NCI-H1417 treated with DMSO at 0.1 percent for 48 hours (cell line): Measurements from ENCODE around the gene GSTM4.
"Not testable (repeated sequence)": the region's sequence is repeated elsewhere in the genome, so short reads cannot be mapped to it uniquely, and the experiment has no call there.

Experiments
- DNase-seq: peaks from one replicate; lab custom pipeline; 2025; lab: John Stamatoyannopoulos, UW

Gene GSTM4

DNA sequence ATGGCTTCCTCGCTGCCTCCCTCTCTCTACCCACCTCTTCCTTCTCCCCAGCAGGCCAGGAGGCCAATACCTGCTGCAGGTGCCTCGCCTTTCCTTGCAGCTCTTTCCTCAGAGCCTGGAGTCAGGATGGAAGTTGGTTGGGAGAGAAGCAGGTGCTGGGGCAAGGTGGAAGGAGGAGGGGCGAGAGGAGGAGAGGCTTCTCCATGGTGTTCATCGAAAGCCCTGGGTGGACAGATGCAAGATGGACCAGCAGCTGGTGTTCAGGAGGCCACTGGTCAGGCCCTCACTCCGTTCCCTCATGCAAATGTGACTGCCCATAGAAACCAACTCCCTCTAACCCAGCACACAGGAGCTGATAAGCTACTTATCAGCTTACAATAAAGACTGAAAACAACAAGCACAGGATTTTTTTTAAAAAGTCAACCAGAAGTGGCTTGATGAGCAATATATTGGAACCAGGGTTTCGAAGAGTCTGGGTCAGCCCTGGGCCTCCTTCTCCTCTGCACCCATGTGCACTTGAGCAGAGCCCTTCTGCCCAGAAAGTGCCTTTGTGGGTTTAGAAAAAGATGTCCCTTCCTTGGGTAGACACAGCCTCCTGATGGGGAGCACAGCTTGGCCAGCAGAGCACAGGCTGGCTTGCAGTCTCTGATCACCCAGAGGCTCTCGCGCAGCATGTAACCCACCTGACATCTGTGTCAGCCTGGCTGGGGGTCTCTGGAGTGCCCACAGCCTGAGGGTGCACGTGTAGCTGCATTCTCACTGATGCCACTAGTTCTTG is 16.6 kb upstream of the GSTM4 start:
- no peak for DNase-seq

DNA sequence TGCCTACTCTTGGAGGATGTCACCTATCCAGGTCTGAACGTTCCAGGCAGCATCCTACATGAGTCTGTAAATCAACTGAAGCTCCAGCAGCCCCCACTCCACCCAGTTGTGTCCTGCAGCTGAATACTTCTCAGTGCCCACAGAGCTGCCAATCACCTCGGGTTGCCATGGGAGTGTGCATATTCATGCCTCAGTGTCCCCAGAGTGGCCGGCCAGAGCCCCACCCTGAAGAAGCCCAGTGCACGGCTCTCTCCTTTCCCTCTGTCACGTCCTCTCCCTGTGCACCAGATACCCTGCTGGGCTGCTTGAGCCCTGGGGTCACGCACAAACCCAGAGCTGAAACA is 16.1 kb upstream of the GSTM4 start:
- no peak for DNase-seq

DNA sequence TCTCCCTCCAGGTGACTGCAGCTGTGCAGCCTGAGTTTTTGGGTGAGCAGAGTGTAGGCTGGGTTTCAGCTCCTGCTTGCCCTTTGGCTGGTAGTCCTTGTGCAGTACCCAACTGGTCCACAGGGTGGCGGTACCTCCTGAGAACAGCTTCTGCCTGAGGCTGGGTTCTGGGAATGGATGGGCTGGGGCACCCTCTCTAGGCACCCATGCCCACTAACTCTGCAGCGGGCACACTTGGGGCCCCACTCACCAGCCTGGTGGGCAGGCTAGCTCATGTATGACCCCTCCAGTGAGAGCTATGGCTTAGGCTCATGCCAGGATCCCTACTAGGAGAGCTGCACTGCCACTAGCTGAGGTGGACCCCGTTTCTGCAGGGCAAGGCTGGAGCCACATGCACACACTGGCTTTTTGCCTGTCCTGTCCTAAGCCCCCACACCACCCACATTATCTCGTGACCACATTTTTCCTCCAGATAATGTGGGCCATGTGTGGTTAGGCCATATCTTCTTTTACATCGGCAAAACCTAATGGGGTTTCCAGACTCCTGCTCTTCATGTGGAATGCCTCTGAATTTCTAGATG is 15.5 kb upstream of the GSTM4 start:
- DNase-seq, result no peak

DNA sequence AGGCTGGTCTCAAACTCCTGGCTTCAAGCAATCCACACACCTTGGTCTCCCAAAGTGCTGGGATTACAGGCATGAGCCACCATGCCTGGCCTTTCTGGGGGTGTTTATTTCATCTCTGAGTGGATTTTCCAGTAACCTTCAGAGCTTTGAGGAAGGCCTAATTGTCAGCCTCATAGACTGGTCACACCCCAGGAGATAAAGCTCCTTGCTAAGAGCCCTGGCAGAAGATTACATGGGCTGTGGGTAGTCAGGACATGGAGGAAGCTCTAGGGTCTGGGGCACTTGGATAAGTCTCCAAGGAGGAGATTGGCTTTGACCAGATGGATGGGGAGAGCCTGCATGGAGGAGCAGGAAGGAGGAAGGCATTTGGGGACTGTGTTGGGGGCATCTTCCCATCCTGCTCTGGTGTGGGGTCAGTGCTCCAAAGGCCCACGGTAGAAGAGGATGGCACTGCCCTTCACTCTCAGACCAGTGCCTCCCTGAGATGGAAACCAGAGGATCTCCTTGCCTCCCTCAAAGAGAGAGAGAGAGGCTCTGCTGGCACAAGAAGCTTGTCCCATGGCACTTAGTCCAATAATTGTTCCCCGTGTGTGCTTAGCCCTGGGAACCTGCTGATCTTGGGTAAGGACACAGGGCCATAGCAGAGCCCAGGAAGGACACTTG is 14.7 kb upstream of the GSTM4 start:
- DNase-seq, result no peak

DNA sequence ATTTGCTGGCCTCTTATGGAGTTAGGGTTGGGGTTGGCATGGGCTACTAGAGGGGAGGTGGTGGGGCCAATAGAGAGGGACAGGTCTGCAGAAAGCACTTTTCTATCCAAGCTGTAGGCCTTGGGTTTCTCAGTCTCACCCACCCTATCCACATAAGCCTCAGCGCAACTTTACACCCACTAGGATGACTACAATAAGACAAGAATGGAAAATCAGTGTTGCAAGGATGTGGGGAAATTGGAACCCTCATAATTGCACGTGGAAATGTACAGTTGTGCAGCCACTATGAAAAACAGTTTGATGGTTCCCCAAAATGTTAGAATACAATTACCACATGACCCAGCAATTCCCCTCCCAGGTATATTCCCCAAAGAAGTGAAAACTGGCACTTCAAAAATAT is 14.0 kb upstream of the GSTM4 start:
- no peak for DNase-seq

DNA sequence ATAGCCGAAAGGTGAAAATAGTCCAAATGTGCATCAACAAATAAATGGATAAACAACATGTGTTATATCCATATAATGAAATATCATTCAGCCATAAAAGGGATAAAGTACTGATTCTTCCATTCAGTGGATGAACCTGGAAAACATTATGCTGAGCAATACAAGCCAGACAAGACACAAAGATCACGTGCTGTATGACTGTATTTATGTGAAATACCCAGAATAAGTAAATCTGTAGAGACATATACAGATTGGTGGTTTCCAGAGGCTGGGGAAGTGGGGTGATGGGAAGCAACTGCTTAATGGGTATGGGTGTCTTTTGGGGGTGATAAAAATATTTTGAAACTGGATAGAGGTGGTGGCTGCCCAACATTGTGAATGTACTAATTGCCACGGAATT is 13.3 kb upstream of the GSTM4 start:
- no peak for DNase-seq

DNA sequence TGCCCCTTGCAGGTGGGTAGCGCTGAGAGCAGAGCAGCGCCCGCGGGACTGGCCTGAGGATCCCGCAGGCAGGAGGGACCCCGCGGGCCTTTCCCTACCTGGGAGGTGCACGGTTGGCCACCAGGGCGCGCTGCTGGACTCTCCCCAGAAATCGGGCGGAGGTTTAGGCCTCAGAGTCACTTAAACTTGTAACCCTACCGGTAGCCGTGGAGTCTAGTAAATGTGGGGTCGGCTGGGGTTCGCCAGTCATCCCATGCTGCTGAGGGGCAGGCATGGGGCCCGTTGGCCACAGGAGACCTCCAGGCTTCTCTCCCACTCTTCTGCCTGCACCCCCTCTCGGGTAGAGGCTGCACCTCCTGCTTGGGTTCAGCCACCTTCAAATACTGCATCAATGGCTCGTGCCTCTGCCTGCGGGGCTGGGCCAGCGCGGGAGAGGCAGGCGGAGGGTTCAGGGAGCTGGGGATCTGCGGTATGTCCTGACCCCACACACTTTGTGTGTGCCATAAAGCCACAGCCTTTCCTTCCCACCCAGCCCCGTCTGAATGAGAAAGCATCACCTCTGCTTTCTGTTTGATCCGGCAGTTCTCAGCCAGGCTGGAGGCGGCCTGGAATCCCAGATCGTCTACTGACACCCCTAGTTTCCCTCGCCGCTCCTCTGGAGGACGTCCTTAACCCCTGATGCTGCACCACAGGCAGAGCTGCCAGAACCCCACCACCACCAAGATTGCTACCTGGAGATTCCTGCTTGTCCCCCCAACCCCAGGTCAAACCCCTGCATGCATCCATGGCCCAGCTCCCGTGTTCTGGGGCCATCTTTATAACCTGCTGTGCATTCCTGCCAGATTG is 12.3 kb upstream of the GSTM4 start:
- DNase-seq, result no peak

DNA sequence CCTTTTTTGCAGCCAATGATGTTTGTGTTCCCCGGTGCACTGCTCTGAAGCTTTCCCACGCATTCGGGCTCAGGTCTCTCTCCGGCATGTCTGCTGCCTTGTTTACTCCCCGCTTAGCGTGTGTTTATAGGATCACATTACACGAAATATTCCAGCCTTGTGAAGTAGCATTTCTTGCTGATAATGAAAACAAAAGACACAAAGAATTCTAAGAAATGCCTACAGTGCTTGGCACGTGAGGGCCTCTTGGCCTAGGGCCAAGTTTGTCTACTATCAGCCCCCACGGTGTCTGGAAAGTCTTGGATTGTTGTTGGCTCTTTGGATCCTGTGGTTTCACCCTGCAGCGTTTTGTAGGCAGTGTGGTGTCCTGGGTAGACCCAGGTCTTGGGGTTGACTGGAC is 11.2 kb upstream of the GSTM4 start:
- no peak for DNase-seq

DNA sequence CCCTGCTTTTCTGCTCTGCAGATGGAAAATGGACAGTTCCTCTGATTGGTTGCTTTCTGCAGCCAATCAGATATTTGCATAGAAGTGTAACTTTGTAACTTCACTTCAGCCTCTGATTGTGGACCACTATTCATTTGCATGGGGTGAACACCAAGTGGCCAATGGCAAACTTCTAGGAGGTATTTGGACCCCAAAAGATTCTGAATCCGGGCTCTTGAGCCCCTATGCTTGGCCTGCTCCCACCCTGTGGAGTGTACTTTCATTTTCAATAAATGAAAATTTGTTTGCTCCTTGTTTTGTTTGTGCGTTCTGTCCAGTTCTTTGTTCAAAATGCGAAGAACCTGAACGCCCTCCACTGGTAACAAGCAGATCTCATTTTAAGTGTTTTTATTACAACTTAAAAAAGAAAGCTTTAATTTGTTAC is 6.4 kb upstream of the GSTM4 start:
- DNase-seq, result no peak

DNA sequence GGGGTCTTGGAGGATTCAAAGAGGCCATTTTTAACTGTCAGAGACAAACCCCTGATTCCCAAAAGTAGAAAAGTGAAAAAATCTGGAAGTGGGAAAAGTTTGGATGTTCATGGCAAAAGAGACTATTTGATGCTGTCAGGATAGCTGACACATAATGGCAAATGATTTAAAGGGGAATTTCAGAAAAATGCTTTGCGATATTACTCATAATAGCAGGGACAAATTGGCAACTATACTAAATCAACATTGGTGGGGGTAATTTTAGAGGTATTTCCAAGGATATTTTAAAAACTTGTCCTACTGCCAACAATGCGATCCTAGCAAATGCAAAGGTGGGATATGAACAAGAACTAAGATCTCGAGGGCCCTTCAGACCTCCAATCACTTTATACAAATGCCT is 5.3 kb upstream of the GSTM4 start:
- DNase-seq, result no peak

DNA sequence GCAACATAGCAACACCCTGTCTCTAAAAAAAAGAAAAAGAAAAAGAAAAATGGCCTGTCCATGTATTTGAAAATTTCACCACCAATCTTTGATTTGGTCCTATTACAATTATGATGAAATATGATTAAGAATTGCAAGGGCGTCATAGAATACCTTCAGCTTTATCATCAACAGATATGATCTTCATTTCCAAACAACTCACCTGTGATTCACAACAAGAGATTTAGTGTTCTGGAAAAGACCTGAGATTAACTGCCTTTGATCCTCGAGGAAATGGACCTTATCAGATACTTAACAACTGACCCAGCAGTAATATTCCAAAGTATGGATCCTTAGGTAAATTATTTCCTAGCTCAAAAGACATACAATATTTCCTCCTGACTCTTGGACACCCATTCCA is 3.5 kb upstream of the GSTM4 start:
- DNase-seq, result no peak

DNA sequence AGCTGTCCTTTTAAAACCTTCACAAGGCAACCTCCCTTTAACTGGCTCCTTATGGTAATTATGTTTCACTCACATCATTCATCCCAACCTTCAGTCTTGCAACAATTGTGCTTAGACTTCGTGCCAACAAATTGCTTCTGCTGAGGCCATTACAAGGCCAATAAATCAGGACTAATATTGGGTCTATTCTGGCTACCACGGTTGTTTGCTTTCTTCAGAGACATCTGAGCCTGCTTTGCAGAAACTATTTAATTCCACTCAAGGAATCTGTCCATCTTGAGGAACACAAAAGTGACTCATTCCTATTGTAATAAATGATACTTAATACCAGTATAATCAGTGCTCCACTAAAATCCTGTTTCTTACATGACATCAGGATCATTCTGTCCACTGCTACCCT is 2.6 kb upstream of the GSTM4 start:
- no peak for DNase-seq

DNA sequence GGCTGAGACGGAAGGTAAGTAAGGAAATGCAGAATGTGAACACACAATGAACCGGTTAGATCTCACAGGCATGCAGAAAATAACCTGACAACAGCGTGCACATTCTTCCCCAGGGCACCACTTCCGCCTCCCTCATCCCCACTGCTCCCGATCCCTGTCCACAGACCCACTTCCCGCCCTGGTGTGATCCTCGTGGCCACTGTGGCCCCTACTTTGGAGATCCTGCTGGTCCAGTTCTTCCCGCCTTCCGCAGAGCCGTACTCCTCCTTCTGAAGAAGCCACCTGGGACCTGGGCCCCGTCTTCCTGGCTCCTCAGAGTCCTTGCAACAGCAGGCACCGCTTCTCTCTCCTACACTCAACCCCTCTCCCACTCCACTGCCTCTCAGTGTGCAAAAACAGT is 1.4 kb upstream of the GSTM4 start:
- DNase-seq, result no peak

DNA sequence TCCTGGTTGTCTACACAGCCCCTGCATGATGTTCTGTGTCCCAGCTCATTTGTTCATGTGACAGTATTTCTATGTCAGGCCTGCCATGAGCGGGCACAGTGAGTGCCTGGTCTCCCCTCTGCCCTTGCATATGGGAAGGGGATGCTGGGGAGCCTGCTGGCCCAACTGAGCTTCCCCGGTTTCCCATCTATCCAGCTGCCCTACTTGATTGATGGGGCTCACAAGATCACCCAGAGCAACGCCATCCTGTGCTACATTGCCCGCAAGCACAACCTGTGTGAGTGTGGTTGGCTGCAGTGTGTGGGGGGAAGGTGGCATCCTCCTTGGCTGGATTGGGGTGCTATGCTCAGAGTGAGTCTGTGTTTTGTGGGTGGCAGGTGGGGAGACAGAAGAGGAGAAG is 1.5 kb downstream of the GSTM4 start:
- no peak for DNase-seq

DNA sequence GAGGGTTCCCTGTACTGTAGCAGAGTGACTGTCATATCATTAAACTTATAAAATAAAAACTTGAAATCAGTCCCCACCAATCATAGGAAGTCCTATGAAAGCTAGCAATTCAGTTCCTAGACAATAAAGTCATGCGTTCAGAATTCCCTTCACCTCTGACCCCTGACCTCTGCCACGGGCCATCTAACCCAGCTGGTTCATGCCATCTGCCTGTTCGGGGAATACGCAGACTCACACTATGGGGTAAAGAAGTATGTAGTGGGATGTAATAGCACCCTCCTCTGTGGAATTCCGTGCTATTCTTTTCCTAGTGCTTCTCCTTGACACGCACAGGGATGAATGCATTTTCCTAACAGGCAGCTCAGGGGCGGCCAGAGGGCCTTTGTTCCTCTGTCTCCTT is 2.1 kb downstream of the GSTM4 start:
- DNase-seq, result no peak

DNA sequence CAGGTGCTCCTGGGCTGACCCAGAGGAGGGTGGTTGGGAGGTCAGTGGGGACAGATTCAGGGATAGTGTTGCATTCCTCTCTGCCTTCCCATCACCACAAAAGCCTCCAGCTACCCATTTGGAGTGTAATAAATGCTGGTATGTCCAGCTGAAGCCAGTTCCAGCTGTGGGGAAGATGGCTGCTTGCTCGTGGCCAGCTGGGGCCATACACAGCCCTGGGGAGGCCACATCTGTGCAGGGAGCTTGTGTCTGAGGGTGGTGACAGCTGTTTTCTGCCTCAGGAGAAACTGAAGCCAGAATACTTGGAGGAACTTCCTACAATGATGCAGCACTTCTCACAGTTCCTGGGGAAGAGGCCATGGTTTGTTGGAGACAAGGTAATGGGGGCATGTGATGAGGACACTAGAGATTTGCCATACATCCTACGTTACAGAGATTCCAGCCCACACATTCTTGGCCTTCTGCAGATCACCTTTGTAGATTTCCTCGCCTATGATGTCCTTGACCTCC is 2.7 kb downstream of the GSTM4 start:
- no peak for DNase-seq

DNA sequence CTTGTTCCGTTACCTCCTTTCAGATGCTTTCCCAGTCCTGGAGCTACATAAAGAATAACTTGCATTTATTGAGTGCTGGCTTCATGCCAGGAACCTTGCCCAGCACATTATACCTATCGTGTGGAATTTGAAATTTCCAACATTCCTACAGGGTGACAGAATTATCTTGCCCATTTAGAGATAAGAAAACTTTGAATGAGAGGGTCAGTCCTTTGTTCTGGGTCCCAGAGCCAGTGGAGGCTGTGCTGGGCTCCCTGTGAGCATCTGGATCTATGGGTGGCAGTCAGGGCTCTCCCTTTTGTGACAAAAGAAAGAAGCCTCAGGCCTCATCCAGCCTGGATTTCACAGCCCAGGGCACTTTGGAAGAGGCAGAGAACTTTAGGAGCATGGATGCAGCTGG is 3.2 kb downstream of the GSTM4 start:
- DNase-seq, result no peak

DNA sequence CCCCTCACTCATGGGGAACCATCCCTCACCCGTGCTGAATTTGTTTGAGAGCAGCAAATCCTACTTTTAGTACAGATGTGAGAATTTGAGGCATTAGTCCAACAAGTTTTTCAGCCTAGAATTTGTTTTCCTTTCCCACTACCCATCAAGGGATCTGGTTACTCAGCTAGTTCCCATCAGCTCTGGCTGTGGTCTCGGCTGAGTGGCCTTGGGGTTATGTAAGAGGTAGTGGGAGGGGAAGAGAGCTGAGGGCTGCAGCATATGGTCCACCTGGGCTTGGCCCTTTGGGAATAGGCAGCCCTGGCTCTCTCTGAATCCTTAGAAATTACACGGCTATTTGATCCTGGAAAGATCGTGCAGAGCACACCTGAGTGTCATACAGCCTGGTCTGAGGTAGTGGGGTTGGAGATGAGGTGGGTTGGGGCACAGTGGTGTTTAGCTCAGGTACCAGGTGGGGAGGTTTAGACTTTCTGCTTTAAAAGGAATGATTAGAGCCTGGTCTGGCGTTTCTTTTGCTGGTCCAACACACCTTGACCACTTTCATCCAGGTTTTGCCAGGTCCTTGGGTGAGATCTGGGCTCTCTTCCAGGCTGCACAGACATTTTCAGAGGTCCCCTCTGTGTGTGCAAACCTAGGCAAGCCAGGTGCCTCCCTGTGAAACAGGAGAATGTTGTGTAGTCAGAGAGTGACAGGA is 4.2 kb downstream of the GSTM4 start:
- DNase-seq, result no peak

DNA sequence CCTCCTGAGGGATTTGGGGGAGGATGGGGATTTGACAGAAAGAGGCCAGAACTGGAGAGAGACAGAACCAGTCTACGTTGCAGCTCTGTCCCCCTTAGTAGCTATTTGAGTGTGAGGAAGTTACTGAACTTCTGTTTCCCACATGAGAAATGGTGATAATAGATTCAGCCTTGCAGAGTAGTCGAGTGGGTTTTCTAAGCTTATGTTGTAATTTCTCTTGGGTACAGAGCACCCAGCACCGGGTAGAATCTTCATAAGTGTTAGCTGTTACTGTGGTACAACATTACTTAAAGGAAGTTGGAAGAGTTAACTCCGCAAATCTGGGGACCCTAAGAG is 4.8 kb downstream of the GSTM4 start:
- DNase-seq, result not testable (repeated sequence)

DNA sequence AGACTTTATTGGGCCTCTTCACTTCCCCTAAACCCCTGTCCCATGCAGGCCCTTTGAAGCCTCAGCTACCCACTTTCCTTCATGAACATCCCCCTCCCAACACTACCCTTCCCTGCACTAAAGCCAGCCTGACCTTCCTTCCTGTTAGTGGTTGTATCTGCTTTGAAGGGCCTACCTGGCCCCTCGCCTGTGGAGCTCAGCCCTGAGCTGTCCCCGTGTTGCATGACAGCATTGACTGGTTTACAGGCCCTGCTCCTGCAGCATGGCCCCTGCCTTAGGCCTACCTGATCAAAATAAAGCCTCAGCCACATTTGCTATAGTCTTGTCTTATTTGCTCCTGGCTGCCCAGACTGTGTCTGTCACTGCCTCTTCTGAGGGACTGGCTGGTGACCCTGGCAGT is 5.5 kb downstream of the GSTM4 start:
- DNase-seq, result no peak

DNA sequence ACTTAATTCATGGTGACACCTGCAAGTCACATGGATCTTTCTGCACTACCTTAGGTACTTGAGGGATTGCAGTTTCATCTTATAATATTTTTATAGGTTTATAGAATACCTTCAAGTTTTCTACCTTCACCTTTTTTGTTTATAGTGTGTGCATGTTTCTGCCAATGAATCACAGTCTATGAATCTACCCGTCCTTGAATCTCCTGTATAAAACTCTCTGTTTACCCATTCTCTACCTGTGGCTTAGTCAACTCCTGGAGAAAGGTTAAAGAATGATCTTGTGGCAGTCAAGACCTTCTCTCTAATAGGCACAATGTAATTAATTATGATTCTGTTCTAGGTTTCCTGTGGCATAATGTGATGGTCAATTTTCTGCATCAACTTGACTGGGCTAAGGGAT is 8.8 kb downstream of the GSTM4 start:
- DNase-seq, result no peak
